HG02938 (cell line): ENCODE measurements around the gene CASR.
A peak's percentile ranks its signal among the peaks of the same experiment; 100 is the strongest.
"Not testable (repeated sequence)": the region's sequence is repeated elsewhere in the genome, so short reads cannot be mapped to it uniquely, and the experiment has no call there.

Experiments
- ATAC-seq: cut with Tn5 transposase; IDR thresholded peaks from one replicate; pipeline ENCODE4 v1.9.1; 2021; ENCODE audit warnings: mild to moderate bottlenecking, moderate library complexity; ENCODE audit not compliant: unreplicated experiment

CASR gene, protein sequence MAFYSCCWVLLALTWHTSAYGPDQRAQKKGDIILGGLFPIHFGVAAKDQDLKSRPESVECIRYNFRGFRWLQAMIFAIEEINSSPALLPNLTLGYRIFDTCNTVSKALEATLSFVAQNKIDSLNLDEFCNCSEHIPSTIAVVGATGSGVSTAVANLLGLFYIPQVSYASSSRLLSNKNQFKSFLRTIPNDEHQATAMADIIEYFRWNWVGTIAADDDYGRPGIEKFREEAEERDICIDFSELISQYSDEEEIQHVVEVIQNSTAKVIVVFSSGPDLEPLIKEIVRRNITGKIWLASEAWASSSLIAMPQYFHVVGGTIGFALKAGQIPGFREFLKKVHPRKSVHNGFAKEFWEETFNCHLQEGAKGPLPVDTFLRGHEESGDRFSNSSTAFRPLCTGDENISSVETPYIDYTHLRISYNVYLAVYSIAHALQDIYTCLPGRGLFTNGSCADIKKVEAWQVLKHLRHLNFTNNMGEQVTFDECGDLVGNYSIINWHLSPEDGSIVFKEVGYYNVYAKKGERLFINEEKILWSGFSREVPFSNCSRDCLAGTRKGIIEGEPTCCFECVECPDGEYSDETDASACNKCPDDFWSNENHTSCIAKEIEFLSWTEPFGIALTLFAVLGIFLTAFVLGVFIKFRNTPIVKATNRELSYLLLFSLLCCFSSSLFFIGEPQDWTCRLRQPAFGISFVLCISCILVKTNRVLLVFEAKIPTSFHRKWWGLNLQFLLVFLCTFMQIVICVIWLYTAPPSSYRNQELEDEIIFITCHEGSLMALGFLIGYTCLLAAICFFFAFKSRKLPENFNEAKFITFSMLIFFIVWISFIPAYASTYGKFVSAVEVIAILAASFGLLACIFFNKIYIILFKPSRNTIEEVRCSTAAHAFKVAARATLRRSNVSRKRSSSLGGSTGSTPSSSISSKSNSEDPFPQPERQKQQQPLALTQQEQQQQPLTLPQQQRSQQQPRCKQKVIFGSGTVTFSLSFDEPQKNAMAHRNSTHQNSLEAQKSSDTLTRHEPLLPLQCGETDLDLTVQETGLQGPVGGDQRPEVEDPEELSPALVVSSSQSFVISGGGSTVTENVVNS

DNA sequence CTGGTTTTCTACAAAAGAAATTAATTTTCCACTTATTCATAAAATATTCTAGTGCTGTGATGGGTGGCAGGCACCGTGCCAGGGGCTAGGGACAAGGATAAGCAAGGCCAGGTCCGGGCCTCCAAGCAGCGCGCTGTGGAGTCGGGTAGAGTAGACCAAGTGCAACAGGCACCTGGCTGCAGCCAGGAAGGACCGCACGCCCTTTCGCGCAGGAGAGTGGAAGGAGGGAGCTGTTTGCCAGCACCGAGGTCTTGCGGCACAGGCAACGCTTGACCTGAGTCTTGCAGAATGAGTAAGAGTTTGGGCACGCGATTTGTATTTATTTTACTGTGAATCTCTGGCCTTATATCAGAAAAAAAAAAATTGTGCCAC lies at the start of gene CASR:
Gene CASR, plus strand, starts transcription at position 148 of the 372 bp plus-strand sequence. CDS start 70,522 bp downstream, outside the sequence.
- no peak for ATAC-seq

DNA sequence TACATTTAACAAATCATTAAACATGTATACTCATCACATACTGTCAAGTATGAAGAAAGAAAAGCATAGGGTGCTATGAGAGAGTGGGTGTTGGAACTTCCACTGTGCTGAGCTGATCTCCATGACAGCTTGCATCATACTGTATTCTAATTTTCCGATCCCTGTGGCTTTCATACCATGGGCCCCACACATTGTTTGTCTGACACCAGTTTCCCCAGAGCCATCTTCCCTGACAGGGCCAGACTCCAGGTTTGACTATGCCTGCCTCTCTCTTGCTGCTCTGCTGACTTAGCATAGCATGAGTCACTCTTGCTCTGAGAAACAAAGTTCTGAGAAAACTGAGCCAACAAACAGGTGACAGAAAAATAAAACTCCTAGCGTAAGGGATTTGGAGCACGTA lies 37.0 kb upstream of the CASR start:
- ATAC-seq: peak; percentile 92

DNA sequence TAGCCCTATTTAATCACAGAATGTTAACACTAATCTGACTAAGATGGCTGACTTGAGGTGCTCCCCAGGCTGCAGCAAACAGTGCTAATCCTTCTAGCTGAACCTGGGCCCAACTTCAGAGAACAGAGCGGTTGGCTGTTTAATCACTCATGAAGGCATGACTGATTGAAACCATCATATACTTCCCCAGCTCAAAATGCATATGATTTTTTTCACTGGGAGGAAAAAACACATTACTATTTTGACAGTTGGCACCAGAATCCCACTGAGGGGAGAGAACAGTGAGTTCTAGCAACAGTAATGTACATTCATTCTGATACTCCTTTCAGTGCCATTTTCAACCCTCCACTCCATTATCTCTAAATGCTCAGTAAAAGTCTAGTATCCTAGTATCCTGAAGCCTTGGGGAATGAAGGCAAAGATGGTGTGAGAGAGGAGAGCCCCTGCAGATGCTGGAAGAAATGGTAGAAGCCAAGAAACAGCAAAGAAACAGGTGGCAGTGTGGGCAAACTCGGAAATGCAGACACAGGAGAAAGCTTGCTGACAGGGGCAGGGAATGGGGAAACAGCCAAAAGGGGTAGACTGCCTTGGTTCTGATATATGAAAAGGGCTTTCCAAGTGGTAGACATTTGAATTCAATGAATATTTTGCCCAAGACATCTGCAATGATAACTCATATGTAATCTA lies 34.4 kb upstream of the CASR start:
- ATAC-seq: no peak

DNA sequence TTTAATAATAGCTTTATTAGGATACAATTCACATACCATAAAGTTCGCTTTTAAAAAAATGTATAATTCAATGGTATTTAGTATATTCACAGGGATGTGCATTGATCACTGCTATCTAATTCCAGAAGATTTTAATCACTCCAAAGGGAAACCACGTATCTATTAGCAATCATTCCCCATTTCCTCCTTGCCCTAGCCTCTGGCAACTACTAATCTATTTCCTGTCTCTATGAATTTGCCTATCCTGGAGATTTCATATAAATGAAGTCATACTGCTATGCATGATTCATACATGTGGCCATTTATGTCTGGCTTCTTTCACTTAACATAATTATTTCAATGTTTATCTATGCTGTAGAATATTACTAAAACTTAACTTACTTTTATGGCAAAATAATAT lies 32.0 kb upstream of the CASR start:
- no peak for ATAC-seq

DNA sequence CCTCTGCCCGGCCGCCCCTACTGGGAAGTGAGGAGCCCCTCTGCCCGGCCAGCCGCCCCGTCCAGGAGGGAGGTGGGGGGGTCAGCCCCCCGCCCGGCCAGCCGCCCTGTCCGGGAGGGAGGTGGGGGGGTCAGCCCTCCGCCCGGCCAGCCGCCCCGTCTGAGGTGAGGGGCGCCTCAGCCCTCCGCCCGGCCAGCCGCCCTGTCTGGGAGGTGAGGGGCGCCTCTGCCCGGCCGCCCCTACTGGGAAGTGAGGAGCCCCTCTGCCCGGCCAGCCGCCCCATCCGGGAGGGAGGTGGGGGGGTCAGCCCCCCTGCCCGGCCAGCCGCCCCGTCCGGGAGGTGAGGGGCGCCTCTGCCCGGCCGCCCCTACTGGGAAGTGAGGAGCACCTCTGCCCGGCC lies 18.5 kb upstream of the CASR start:
- not testable (repeated sequence) for ATAC-seq

DNA sequence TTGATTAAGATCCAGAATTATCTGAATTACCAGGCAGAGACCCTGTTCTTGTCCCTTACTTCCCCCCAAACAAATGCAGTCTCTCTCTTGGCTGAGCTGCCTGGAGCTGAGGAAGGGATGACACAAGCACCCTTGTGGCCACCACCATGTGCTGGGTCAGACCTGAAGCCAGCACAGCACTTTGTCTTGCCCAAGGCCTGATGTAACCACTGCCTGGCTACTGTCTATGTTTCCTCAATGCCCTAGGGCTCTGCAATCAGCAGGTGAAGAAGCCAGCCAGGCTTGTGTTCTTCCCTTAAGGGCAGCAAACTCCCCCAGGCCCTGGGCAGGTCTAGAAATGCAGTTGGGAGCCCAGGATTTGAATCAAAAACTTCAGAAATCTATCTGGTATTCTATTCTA lies 15.8 kb upstream of the CASR start:
- no peak for ATAC-seq

DNA sequence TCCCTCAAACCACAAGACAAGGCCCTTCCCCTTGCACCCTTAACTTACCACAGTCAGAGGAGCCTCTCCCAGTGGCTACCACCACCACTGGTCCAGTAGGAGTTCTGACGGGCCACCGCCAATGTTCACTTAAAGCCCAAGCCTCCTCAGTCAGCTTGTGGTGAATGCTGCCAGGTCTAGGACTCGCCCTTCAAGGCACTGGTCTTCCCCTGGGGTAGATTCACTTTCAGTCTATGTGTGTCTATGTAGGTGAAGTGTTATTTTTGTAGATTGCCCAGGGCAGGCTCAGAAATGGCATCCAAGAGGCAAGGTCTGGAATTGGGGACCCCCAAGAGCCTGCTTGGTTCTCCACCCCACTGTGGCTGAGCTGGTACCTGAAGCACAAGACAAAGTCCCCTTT lies 15.4 kb upstream of the CASR start:
- no peak for ATAC-seq

DNA sequence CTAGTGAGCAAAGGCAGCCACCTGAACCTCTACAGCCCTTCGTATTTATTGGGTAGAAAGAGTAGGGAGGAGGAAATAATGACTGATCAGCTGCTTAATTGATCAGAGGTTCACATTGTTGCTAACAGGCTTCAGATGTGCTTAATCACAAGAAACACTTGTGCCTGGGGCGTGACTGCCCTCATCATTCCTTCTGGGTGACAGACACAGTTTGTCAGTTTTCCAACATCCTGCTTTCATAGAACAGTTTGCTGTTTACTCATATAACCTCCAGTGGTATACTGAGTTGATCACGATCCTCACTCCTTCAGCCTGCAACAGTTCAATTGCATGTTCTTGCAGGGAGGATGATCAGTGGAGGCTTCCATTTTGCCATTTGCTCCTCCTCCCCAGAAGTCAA lies 13.6 kb upstream of the CASR start:
- ATAC-seq: no peak

DNA sequence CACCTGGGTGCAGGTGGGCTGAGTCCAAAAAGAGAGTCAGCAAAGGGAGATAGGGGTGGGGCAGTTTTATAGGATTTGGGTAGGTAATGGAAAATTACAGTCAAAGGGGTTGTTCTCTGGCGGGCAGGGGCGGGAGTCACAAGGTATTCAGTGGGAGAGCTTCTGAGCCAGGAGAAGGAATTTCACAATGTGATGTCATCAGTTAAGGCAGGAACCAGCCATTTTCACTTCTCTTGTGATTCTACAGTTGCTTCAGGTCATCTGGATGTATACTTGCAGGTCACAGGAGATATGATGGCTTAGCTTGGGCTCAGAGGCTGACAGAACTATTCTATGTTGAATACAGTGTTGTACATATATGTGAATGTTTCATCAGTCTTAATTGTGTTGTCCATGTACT lies 12.1 kb upstream of the CASR start:
- ATAC-seq: not testable (repeated sequence)

DNA sequence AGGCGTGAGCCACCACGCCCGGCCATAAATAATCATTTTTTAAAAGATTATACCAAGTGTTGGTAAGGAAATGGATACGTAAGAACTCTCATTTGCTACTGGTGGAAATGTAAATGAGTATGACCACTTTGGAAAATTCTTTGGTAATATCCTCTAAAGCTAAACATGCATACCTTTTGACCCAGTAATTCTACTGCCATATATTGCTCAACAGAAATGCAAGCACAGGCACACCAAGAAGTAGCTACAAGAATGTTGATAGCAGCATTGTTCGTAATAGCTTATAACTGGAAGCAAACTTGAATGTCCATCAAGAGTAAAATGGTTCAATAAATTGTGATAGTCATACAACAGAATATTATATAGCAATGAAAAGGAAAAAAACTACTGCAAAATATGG lies 4.8 kb upstream of the CASR start:
- ATAC-seq: no peak

DNA sequence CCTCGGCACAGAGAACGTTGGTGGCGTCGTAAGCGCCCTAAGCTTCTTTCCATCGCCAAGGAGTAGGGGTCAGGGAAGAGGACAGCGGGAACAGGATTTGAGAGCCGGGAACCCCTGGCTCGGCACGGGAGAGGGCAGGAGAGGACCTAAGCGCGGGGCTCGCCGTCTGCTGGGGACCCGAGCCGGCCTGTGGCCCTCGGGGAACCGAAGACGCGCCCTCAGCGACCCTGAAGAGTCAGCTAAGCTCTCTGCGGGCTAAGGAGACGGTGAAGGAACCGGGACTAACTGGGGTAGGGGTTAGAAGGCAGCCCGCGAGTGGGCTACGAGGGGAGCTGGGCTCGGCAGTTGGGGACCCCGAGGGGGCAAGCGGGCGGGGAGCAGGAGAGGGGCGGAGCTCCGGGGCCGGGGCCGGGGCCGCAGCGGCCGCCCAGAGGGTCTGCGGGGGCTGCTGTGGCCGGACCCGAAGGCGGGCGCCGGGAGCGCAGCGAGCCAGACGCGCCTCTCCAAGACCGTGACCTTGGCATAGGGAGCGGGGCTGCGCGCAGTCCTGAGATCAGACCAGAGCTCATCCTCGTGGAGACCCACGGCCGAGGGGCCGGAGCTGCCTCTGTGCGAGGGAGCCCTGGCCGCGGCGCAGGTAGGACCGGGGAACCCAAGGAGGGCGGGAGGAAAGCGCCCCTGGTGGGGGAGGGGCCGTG lies 574 bp downstream of the CASR start:
- ATAC-seq: no peak

DNA sequence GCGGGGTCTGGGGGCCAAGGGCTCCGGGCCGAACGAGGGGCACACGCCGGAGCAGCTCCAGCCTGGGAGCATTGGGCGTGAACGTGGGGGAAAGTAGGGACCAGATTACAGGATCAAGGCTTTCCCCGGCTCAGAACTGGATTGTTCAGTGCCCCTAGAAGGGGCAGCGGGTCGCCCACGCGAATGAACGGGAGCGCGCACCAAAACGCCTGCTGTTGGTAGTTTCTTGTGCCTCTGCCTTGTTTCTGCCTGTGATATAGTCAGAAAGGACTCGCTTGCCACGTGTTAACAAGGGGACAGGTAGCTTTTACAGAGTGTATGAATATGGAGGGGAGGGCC lies 1.1 kb downstream of the CASR start:
- ATAC-seq: no peak

DNA sequence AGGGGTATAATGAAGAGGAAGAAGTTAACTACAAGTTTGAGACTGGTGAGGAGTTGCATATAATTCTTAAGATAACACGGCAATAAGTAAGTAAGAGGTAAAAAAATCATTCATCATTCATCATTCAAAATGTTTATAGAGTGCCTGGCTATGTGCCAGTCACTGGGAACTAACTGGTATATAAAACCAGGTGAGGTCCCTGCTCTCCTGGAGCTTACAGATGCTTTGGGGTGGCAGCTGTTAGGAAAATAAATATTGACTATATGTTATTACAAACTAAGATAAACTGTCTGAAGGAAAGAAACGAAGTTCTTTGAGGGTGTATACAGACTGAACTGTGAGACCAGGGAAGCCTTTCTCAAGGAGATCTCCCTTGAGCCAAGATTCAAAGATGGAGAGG lies 2.9 kb downstream of the CASR start:
- no peak for ATAC-seq

DNA sequence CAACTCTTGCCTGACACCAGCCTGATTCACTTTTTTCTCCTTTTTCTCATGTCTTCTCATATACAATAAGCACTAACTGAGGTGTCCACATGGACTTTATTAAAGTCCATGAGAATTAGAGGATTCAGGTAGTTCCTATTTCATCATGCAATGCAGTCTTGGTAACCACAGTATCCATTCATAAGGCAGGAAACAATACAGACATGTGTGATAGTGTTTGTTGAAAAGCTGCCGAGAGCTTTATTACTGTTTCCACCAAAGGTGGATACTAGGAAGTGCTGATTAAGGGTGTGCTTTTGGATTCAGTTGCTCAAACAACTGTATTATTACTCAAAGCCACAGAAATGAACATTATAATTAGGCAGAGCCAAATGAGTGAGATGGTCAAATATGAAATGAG lies 5.3 kb downstream of the CASR start:
- ATAC-seq: no peak

DNA sequence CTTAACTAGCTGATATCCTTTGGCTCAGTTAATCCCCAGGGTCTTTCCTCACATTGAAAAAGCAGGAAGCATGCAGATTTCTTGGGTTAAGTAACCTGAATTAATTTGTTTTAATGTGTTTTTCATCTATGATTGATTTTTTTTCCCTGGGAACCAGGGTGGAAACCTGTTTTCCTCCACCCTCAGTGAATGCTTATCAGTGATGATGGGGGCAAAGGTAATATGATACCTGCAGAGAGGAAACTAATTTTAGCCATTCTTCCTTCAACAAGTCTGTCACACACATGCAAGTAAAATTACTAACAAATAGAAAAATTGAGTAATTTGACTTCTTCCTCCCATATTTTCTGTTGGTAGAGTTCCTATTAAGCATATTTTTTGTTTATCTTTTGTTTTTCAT lies 5.9 kb downstream of the CASR start:
- ATAC-seq: no peak

DNA sequence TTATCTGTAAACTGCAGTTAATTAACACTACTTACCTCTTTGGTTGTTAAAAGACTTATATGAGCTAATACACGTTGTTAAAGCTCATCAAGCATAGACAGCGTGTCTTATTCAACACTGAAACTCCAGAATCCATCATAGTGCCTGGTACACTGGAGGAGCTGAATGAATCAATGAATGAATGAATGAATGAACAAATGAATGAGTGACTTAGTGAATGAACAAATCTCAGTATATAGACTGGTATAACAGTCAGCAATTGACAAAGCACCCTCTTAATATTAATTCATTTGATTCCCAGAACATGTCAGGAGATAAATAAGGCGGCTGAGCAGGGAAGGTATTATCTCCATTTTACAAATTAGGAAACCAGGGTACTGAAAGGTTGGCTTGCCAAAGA lies 7.1 kb downstream of the CASR start:
- ATAC-seq: no peak

DNA sequence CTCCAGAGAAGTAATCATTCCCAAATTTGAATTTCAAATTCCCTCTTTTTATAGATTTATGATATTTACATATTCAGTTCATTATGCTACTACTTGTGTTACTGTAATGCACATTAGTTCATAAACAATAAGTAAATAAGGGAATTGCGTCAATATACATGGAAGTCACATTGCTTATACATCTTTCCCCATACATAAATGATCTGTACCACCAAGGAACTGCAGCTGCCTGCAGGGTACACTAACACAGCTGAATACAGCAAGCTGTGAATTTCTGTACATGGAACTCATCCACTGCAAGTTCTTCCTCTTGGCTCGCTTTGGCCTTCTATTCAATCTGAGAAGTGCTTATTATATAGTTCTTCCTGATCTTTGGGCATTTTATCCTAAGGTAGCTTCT lies 15.5 kb downstream of the CASR start:
- ATAC-seq: no peak

DNA sequence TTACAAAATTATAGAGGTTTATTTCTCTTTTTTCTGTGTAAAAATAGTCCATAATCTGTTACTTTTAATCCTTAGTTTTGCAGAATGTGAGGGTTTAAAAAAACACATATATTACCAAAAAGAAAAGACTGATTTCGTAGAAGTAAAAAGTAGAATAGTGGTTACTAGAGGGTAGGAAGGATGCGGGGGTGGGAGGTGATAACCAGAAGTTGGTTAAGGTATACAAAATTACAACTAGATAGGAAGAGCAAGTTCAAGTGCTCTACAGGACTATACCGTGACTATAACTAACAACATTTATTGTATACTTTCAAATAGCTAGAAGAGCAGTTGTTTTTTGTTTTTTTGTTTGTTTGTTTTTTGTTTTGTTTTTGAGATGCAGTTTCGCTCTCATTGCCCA lies 16.1 kb downstream of the CASR start:
- ATAC-seq: no peak

DNA sequence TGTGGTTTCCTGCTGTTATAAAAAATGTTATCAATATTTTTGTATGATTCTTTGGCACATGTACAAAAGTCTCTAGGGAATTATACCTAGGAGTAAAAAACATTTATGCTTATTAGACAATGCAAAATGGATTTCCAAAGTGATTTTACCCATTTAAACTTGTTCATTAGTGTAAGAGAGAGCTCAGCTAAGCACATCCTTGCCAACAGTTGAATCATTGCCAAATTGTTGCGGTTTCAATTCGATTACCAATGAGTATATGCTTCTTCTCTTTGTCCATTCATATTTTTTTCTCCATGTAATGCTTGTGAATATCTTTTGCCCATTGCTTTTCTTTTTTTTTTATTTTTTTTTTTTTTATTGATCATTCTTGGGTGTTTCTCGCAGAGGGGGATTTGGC lies 17.2 kb downstream of the CASR start:
- ATAC-seq: no peak

DNA sequence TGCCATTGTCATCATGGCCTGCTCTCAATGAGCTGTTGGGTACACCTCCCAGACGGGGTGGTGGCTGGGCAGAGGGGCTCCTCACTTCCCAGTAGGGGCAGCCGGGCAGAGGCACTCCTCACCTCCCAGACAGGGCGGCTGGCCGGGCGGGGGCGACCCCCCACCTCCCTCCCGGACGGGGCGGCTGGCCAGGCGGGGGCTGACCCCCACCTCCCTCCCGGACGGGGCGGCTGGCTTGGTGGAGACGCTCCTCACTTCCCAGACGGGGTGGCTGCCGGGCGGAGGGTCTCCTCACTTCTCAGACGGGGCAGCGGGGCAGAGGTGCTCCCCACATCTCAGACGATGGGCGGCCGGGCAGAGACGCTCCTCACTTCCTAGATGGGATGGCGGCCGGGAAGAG lies 18.0 kb downstream of the CASR start:
- not testable (repeated sequence) for ATAC-seq

DNA sequence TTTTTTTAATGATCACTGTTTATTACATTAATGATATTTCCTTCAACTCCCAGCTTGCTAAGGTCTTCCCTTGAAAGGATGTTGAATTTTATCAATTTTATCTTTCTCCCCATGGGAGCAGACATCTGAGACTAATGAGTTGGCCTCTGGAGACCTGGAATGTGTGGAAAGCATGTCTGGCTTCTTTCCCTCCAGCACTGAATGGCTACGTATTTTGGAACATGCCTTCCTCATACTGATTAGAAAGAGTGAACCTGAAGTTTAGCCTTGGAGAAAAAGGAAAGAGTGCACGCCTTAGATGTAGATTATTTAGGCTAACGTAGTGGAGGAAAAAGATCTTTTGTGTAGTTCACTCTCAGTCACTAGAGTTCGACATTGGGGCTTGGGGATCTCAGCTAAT lies 25.1 kb downstream of the CASR start:
- no peak for ATAC-seq
